AG08396 (cell line): Measurements from ENCODE around the gene DIPK1B.
"Not testable (repeated sequence)": the region's sequence is repeated elsewhere in the genome, so short reads cannot be mapped to it uniquely, and the experiment has no call there.

Experiments
- DNase-seq: peaks from one replicate; pipeline ENCODE4 v3.0.0; 2012; ENCODE audit warnings: low spot score, mixed read lengths

The DIPK1B gene

DNA sequence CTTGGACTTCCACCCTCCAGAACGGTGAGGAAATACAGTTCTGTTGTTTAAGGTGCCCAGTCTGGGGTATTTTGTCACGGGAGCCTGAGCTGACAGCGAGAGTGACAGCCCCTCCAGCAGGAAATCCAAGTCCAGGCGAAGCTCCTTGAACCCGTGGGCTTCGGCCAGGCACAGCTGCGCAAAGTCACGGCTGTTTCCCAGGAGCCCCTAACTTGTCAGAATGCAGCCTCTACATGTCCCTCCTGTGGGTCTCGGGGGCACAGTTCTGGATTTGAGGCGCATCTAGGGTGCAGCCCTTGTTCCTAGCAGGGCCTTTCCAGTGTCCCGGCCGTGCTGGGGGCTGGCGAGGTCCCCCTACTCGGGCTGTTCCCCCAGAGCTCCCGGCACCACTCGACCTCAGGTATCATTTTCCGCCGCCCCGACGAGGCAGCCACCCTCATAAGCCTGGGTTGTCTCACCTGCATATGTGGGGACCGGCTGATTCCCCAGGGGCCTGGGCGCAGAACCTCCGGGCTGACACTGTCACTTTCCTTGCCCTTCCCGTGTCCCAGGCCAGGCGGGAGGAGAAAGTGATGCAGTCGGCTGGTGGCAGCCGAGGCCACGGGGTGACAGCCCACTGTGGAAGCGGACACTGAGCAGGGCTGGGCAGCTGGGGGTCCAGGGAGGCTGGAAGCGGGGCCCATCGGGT, 41.1 kb downstream of the DIPK1B start:
- DNase-seq, result no peak

DNA sequence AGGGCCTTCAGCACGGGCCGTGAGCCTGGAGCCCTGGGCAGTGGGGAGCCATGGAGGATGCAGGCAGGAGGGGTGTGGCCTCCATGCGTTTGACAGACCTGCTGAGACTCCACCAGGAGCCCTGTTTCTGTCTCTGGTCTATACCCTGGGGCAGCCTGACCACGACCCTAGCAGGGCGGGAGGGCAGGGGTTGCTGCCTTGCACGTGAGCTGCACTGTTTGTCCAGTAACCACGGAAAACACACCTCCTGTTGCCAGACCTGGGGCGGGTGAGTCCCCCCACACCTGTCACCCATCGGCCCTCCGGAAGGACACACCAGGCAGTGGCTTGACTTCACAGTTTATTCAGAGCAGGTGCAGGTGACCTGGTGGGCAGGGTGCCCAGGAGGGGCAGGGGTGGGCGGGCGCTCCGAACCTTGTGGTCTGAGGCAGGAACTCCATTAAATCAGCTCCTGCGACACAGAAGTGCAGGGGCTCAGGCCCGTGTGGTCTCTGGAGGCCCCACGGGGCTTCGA, 41.7 kb downstream of the DIPK1B start:
- no peak for DNase-seq

DNA sequence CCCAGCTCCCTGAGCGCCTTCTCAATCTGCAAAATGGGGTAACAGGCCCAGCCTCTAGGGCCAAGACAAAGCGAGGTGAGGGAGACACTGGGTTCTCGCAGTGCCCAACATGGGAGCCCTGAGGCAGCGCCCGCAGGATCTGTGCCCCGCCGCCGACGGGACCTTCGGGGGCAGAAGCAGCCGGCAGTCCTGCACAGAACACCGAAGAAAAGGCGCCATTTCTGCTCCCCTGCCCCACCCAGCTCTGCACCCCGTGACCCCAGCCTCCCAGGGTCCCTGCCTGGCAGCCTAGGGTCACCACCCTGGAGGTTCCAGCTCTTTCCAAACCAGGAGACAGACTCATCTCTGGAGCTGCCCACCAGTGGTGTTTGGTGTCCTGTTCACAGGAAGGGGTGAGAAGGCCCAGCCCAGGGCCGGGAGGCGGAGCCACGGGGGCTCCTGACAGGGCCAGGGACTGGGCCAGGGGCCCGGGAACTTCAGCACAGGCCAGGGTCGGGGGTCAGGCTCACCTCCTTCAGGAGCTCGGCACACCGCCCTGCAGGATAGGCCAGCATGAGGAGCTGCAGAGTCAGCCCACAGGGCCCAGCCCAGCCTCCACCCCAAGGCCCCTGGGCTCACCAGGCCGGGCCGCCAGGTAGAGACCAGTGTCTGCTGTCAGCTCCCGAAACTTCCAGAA, 42.4 kb downstream of the DIPK1B start:
- DNase-seq, result no peak

DNA sequence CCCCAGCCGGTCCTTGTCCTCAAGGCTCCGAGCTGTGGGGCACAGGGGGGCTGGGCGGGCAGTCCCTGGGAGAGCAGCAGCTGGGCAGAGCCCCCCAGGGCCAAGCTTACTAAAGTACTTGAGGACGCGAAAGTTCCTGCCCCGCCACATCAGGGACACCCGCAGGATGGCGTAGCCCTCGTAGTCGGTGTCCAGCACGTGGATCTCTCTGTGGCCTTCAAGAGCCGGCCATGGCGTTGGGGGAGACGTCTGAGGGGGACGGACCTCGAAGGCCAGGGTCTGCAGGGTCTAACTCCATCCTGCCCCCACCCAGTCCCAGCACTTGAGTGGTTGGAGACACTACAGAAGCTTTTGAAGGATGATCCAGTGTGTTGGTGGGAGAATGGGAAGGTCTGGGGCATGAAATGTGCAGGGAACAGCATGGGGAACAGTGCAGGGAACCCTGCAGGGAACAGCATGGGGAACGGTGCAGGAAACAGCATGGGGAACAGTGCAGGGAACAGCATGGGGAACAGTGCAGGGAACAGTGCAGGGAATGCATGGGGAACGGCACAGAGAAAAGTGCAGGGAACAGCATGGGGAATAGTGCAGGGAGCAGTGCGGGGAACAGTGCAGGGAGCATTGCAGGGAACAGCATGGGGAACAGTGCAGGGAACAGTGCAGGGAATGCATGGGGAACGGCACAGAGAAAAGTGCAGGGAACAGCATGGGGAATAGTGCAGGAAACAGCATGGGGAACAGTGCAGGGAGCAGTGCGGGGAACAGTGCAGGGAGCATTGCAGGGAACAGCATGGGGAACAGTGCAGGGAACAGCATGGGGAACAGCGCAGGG, 43.1 kb downstream of the DIPK1B start:
- not testable (repeated sequence) for DNase-seq

DNA sequence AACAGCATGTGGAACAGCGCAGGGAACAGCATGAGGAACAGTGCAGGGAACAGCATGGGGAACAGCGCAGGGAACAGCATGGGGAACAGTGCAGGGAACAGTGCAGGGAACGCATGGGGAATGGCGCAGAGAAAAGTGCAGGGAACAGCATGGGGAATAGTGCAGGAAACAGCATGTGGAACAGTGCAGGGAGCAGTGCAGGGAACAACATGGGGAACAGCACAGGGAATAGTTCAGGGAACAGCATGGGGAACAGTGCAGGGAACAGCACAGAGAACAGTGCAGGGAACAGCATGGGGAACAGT, 43.7 kb downstream of the DIPK1B start:
- no peak for DNase-seq

DNA sequence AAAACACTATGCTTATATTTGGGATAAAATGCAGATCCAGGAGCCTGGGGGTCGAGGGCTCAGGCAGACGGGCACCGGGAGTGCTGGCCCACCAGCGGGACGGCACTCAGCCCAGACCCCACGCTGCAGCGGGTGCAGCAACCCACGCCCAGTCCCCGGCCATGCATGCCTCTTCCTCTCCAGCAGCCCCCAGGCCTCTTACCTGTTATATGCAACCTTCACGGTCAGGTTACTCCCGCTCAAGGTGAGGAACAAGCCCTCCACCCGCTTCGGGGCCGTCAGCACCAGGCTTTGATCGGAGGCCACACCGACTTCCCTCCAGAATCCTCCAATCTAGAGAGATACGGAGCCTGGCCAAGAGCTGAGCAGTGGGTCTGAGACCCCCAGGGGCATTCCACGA, 44.5 kb downstream of the DIPK1B start:
- DNase-seq, result no peak

DNA sequence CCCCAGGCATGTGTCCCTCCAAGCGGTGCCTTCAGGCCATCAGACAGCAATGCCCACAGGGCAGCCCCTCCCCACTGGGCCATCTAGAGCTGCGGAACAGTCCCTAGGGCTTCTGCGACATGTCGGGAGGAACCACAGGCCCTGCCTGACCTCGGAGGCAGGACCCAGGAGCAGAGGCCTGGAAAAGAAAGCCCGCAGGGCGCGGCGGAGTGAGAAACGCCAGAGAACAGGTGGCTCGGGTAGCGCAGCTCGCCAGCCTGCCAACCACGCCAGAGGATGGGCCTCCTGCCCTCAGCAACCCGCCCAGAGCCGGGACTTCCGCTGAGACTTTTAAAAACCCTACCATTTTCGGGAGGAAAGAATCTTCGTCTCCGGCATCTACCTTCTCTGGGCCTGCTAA, 45.0 kb downstream of the DIPK1B start:
- no peak for DNase-seq

DNA sequence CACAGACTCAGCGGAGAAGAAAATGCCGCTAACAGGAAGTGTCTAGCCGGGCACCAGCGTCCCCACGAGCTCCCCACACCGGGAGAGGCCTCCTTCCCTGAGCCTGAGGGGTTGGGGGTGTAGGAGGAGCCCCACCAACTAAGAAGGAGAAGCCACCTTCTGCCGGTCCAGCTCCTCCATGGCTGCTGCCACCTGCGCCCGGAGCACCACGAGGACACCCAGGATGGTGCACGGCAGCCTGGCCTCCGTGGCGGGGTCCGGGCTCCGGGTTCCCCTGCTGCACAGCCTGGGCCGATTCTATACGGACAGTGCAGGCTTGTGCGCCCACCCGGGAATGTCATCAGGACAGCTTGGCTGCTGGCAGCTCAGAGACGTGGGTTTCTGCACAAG, 45.4 kb downstream of the DIPK1B start:
- no peak for DNase-seq

DNA sequence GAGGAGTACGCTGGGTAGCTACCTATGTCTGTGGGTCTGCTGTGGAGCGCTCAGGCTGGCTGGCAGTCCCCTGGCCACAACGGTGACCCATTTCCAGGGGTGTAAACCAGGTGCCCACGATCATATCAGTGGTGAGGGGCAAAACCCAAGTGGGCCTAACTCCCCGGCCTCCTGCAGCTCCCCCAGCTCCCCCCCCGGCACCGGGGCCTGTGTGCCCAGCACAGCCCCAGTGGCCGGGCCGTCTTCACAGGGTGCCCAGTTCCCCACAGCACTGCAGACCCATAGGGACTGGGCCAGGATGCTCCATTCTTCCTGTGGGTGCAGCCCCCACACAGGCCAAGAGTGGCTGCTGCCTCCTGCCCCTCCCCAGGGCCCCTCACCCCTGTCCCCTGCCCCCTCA, 46.6 kb downstream of the DIPK1B start:
- DNase-seq, result no peak

DNA sequence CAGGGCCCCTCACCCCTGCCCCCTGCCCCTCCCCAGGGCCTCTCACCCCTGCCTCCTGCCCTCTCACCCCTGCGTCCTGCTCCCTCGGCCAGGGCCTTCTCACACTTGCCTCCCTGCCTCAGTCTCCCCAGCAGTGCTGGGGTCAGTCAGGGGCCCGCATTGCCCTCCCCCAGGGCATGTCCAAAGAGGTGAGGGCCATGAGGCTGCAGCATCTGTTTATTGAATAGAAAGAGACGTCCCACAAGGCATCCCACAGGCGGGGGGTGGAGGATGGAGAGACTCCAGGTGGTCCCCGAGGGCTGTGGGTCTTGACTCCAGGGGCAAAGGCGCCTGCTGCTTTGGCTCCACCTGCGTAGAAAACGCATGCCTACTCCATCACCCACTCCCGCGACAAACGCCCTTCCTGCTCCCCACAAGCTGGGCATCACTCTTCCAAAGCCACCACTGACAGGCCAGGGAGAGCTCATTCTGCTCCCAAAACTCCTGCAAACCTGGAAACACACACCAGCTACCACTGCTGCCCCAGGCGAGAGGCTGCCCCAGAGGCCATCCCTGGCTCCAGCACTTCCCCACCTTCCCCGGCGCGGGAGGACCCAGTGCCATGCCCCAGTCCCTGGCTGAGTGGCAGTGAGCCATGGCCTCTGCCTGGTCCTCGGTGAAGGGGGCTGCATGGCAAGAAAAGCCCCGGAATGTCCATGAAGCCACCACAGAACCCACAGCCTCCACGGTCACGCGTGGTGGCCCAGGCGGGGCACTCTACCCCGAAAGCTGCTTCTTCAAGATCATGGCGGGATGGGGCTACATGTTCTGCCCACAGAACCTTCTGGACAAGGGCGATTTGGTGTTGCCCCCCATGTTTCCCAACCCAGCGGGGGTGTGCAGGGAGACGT, 47.3 kb downstream of the DIPK1B start:
- no peak for DNase-seq

DNA sequence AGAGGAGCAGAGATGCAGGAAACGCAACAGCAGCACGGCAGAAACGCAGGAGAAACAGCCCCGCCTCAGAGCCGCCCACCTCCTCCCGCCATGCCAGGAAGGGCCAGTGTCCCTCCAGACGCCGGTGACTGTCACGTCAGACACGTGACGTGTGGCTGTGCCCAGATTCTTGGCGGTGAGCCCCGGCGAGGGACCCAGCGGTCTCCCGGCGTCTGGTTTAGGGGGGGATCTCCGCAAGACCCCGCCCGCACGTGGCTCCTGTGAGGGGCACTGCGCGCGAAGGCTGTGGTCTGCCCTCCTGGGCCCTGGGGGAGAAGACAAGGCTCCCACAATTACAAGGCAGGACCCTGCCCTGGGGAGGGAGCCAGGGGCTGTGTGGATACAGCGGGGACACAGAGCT, 48.1 kb downstream of the DIPK1B start:
- DNase-seq, result no peak

DNA sequence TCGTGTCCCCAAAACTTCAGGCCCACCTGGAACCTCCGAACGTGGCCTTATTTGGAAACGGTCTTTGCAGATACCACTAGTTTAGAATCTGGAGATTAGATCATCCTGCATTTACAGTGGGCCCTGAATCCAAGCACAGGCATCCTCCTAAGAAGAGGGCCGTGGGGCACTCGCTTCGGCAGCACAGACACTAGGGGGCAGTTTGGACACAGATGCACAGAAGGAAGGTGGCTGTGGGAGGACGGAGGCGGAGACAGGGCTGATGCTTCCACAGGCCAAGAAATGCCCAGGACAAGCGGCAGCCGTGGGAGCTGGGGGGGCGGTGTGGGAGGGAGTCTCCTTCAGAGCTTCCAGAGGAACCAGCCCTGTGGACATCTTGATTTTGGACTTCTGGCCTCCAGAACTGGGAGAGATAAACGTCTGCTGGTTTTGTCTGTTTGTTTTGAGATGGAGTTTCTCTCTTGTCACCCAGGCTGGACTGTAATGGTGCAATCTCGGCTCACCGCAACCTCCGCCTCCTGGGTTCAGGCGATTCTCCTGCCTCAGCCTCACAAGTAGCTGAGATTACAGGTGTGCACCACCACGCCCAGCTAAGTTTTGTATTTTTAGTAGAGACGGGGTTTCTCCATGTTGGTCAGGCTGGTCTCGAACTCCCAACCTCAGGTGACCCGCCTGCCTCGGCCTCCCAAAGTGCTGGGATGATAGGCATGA, 48.6 kb downstream of the DIPK1B start:
- peak; percentile 85 for DNase-seq

DNA sequence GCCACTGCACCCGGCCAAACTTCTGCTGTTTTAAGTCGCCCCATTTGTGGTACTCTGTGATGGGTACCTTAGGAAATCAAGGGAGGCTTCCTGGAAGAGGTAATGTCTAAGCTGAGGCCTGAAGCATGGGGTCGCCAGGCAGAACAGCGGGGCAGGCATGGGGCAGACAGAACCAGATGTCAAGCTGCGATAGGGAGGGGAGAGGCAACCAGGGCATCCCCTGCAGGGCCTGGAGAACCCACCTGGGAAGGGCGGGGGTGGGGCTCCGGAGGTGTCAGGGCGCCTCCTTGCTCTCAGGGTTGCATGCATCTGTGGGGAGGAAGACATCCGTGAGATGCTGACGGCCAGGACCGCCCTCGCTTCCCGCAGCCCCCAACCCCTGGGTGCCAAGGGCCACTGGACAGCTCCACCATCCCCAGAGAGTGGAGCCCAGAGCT, 49.2 kb downstream of the DIPK1B start:
- no peak for DNase-seq

DNA sequence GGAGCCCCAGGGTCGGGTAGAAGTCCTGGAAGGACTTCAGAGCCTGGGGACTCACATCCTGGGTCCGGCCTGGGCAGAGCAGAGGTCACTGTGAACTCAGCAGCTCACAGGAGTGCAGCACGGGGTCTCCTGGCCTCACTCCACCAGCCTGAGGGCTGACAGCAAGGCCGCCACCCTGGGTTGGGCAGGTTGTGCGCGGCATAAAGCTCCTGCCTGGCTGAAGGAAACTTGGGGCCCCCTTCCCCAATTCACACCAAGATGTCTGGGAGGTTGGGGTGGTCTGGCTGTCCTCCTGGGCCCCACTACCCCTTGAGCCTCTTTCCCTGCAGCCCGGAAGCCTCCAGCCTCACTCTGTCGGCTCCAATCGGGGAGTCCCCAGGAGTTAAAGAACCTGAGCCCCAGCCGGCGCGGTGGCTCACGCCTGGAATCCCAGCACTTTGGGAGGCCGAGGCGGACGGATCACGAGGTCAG, 49.9 kb downstream of the DIPK1B start:
- DNase-seq, result no peak

DNA sequence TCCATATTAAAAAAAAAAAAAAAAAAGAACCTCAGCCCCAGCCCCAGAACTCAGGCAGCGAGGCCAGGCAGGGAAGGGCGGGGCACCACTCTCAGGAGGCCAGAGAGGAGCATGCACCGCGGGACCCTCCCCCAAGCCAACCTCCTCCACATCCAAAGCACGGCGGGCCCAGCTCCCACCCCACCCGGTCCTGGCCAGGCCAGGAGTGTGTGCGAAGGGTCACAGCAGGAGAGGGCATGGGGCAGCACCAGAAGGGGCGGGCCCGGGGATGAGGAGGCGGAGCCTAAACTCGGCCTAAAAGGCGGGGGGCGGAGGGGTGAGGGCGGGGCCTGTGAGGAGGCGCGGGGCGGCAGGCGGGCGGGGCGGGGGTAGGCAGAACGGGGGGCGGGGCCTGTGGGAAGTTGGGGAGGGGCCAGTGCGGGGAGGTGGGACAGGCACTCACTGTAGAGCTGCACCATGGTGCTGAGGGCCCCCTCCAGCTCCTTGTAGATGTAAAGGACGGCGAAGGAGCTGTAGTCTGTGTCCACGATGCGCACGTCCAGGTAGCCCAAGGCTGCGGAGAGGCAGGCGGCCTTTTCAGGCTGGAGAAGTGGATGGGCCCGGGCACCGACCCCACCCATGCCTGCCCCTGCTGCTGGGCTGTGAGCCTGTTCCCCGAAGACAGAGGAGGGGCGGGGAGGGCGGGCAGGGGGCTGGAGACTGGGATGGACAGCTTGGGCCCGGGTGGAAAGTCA, 50.7 kb downstream of the DIPK1B start:
- no peak for DNase-seq

DNA sequence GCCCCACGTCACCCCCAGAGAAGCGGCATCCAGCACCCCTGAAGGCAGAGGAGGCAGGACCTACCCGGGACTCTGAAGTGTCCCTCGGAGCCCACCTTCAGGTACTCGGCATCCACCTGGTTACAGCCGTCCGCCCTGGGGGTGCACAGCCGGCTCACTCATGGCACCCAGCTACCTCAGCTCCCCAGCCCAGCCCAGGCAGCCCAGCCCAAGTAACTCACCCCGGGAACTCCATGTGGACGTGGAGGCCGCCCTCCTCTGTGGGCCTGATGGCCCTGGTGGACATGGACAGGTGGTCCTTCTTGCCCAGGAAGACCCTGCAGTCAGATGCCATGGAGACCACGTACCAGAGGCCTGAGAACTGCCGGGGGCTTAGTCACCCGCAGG, 51.3 kb downstream of the DIPK1B start:
- no peak for DNase-seq

DNA sequence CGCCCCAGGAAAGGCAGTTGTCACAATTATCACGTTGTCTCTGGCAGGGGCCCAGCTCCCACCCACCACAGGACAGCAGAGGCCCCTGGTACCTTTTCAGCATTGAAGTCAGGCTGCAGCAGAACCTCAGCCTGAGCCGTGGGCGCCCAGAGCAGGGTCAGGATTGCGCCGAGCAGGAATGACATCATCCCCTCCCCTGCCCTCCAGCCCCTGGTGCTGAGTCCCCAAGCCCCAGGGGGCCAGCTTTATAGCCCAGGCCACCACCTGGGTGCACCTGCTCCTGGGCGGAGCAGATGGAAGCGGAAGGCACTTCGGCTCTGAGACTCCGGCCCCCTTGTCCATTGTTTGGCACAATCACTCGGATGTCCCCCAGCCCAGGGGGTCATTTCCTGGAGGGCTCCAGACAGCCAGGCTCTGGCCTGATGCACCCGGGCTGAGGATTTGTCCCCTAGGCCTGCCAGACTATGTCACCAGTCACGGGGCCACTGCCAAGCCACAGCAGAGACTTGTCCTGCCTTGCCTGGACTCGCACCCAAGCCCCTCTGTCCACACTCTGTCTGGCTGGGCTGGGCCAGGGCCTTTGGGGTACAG, 52.0 kb downstream of the DIPK1B start, which contains the start of gene LCN15:
Gene LCN15, minus strand, starts transcription at position 218 of the 591 bp plus-strand sequence. Its CDS starts 30 bp downstream, at position 188.
- no peak for DNase-seq

DNA sequence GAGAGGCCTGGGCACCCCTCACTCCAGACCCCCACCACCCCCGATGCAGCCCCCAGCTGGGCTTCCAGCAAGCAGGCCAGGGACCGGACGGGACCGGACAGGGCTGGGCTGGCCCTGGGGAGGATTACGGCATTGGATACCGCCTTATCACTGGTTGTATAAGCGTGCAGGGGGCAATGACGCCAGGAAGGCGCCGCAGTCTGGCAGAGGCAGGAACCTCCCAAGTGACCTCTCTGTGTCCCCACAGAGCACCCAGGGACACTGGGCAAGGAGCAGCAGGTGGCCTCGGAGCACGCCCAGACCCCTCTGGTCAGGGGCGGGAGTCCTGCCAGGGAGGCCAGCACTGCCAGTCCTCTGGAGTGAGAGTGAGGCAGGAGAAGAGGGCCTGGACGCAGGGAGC, 52.7 kb downstream of the DIPK1B start:
- DNase-seq, result no peak

DNA sequence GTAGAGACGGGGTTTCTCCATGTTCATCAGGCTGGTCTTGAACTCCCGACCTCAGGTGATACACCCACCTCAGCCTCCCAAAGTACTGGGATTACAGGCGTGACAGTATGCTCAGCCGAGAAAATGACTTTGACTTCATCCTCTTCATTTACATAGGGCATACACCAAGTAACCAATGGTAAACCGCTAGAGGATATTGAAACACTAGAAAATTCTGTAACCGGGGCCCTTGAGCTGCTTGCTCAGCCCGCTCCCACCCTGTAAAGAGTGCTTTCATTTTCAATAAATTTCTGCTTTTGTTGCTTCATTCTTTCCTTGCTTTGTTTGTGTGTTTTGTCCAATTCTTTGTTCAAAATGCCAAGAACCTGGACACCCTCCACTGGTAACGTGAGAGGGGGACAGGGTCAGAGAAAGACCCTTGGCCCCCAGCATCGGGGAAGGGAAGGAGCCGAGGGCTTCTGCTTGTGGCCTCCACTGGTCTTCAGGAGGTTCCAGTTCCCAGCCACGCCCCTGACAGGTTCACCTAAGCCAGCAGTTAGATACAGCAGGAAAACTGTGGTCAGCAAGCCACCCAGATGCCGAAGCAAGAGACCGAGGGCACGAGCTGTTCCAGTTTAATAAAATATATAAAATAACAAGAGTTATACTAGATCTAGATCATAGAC, 53.5 kb downstream of the DIPK1B start:
- DNase-seq, result not testable (repeated sequence)
